Activated CD4-positive, alpha-beta T cell treated with anti-CD3 and anti-CD28 coated beads, Interleukin-2, amount 10 ng/mL, durations not matched to agents 24 days and 14 days (primary cell): Measurements from ENCODE around the gene CAMK1. TPM values are rescaled to one million over a fixed set of nuclear protein-coding genes. Genes with fewer than 3 reads are reported as not detected.

Experiments
- DNase-seq: peaks from one replicate; pipeline ENCODE4 v3.0.0; 2022
- H3K27ac Mint-ChIP-seq: one replicate; pipeline ENCODE4 v1.8.0; 2022; ENCODE audit warnings: mild to moderate bottlenecking, mixed read lengths
- H3K27me3 Mint-ChIP-seq: one replicate; pipeline ENCODE4 v1.8.0; 2022; ENCODE audit warnings: mixed read lengths
- H3K36me3 Mint-ChIP-seq: one replicate; pipeline ENCODE4 v1.8.0; 2022; ENCODE audit warnings: low read depth, mild to moderate bottlenecking, mixed read lengths
- H3K4me1 Mint-ChIP-seq: one replicate; pipeline ENCODE4 v1.8.0; 2021; ENCODE audit warnings: mixed read lengths
- H3K4me3 Mint-ChIP-seq: one replicate; pipeline ENCODE4 v1.8.0; 2022; ENCODE audit warnings: mild to moderate bottlenecking, moderate library complexity, mixed read lengths
- H3K9me3 Mint-ChIP-seq: one replicate; pipeline ENCODE4 v1.8.0; 2021; ENCODE audit warnings: mixed read lengths
- intact Hi-C: fragments of 100-400 bp; cut with micrococcal nuclease; formaldehyde crosslinking; loops from one replicate; pipeline ENCODE4 v1.15.1; 2023
- total RNA-seq: library from RNA; stranded (reverse); gene quantifications from 2 replicates; pipeline ENCODE4 v1.2.3, GENCODE V29; 2022

CAMK1 gene
- total RNA-seq, 1 donor from 2014 or later: 83.7 TPM

DNA sequence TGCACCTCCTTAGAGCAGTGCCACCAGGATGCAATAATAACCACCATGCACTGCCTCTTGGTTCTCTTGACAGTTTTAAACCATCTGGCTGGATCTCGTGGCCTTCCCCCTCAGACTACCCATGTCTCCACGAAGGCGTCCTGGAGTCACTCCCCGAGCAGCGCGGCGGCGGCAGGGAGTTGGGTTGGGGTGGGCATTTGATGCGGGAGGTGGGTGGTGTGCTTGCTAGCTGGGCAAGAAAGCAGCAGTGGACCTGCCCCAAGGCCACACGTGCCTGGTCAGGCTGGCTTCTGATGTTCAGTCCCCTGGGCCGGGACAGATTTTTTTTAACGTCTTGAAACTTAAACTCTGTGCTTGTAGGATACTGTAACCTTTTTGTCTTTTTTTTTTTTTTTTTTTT, 36.4 kb upstream of the CAMK1 start:
- DNase-seq: no peak
- H3K27me3 Mint-ChIP-seq: no peaks in the 10 kb centered on the region
- intact Hi-C loops: no loop called here
- peaks cover 70% of the 10 kb centered on the region for H3K36me3 Mint-ChIP-seq
- no peaks in the 10 kb centered on the region for H3K9me3 Mint-ChIP-seq
- no peak overlapping the region for H3K27ac Mint-ChIP-seq
- peaks cover 39% of the 10 kb centered on the region for H3K4me1 Mint-ChIP-seq
- no peak overlapping the region for H3K4me3 Mint-ChIP-seq

DNA sequence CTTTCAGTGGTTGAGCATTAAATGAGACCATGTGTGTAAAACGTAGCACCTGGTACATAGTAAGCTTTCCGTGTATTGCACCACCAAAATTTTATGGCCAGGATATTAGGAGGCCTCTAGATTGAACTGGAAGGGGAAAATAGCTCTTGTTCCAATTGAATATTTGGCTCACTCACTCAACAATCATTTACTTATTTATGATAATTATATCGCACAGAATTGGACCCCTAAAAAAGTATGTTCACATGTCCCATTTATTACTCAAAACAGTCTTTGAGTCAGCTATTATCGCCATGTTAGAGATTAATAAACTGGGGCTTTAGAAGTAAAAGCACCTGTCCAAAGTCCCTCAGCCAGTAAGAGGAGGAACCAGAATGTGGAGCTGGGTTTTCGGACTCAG, 35.2 kb upstream of the CAMK1 start:
- Mint-ChIP-seq H3K4me3 (no peak overlapping the region), H3K36me3 (peaks cover 73% of the 10 kb centered on the region), H3K27ac (no peak overlapping the region), H3K27me3 (no peaks in the 10 kb centered on the region), H3K4me1 (peaks cover 31% of the 10 kb centered on the region), H3K9me3 (no peaks in the 10 kb centered on the region)
- intact Hi-C loops: no loop called here
- DNase-seq: no peak

DNA sequence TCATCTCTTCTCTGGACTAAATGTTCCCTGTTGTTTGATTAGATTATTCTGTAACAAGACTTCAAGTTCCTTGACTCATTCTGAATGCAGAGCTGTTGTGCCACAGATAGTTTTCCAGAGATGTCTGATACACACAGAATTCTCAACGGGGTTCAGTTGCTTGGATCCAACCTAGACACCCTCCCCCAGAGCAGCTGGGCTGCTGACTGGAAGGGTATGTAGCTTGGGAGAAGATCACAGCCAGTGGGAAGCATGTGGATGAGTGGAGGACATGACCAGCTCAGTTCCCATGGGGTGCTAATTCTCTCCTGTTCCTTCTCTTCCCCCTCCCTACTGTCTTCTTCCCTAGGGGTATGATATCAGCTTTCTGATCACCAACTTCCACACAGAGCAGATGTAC, 33.7 kb upstream of the CAMK1 start:
- no peak overlapping the region for H3K27ac Mint-ChIP-seq
- H3K4me1 Mint-ChIP-seq: peaks cover 21% of the 10 kb centered on the region
- DNase-seq: no peak
- H3K9me3 Mint-ChIP-seq: no peaks in the 10 kb centered on the region
- no peaks in the 10 kb centered on the region for H3K27me3 Mint-ChIP-seq
- intact Hi-C loops: no loop called here
- H3K4me3 Mint-ChIP-seq: no peak overlapping the region
- H3K36me3 Mint-ChIP-seq: peaks cover 77% of the 10 kb centered on the region

DNA sequence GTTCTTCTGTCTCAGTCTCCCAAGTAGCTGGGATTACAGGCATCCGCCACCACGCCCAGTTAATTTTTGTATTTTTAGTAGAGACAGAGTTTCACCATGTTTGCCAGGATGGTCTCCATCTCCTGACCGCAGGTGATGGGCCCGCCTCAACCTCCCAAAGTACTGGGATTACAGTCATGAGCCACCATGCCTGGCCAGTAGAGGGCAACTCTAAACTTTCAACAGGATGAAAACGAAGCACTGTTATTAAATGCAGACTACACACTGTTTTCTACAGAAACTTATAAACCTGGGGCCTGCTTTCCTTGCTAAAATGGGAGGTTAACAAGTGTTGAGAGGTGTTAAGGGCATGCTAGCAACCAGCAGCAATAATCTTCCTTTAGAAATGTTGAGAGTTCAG, 30.8 kb upstream of the CAMK1 start:
- intact Hi-C loops: no loop called here
- peaks cover 74% of the 10 kb centered on the region for H3K36me3 Mint-ChIP-seq
- no peaks in the 10 kb centered on the region for H3K27me3 Mint-ChIP-seq
- no peak overlapping the region for H3K27ac Mint-ChIP-seq
- no peak overlapping the region for H3K4me3 Mint-ChIP-seq
- no peak for DNase-seq
- no peaks in the 10 kb centered on the region for H3K9me3 Mint-ChIP-seq
- peaks cover 15% of the 10 kb centered on the region for H3K4me1 Mint-ChIP-seq

DNA sequence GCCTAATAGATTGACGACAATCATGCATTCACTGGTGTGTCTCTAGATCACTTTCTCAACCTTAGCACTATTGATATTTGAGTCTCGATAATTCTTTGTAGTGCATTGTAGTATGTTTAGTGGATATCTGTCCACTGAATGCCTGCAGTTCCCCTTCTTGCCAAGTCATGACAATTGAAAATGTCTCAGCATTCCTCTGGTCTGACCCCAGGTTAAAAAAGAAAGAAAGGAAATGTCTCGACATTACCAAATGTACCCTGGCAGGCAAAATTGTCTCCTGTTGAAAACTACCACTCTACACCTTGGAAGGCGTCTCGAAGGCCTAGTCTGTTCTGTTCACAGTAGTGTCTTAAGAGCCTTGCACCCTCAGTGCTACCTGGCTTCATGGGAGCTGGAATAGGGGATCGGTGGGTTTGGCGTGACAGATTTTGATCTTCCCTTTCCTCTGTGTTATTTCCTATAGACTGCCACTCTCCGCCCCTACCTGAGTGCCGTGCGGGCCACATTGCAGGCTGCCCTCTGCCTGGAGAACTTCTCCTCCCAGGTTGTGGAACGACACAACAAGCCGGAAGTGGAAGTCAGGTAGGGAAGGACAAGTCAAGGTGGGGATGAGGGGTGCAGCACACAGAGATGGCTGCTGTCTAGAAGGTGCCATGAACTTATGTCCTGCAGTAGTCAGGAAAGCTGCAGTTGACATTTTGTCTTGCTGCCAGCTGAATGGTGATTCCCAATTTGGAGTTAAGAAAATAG, 27.6 kb upstream of the CAMK1 start:
- DNase-seq: no peak
- no peaks in the 10 kb centered on the region for H3K27me3 Mint-ChIP-seq
- no peak overlapping the region for H3K27ac Mint-ChIP-seq

DNA sequence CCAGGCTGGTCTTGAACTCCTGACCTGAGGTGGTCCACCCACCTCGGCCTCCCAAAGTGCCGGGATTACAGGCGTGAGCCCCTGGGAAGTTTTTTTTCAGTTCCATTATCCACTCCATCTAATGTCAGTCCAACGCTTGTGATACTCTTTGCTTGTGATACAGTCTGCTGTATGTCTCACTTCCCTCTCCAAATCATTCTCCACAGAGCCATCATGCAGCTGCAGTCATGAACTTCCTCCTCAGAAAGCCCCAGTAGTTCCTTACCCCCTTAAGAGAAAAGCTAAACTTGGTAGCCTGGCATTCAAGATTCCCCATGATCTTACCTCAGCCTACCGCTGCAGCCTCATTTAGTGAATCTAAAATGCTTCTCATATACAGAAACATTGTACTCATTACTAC, 25.5 kb upstream of the CAMK1 start:
- Mint-ChIP-seq H3K27ac (peak overlapping the region; percentile 27), H3K36me3 (peaks cover 59% of the 10 kb centered on the region), H3K4me3 (peak overlapping the region; percentile 57), H3K4me1 (peaks cover 41% of the 10 kb centered on the region), H3K27me3 (no peaks in the 10 kb centered on the region), H3K9me3 (no peaks in the 10 kb centered on the region)
- DNase-seq: no peak
- intact Hi-C loops: no loop called here

More for the DNA sequence above, 27.6 kb upstream of the CAMK1 start:
- H3K4me3 Mint-ChIP-seq: no peak overlapping the region
- intact Hi-C loops: no loop called here
- H3K4me1 Mint-ChIP-seq: peaks cover 23% of the 10 kb centered on the region
- no peaks in the 10 kb centered on the region for H3K9me3 Mint-ChIP-seq
- H3K36me3 Mint-ChIP-seq: peaks cover 62% of the 10 kb centered on the region

DNA sequence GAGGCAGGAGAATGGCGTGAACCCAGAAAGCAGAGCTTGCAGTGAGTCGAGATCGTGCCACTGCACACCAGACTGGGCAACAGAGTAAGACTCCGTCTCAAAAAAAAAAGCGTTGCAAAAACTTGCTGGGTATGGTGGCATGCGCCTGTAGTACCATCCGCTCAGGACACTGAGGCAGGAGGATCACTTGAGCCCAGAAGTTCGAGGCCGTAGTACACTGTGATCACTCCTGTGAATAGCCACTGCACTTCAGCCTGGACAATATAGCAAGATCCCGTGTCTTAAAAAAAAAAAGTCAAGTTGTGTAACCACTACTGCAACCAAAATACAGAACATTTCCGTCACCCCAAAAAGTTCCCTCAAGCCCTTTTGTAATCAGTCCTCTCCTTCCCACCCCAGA, 24.7 kb upstream of the CAMK1 start:
- Mint-ChIP-seq H3K36me3 (peaks cover 59% of the 10 kb centered on the region), H3K4me3 (peak overlapping the region; percentile 94), H3K27ac (peak overlapping the region; percentile 100), H3K27me3 (no peaks in the 10 kb centered on the region), H3K9me3 (no peaks in the 10 kb centered on the region), H3K4me1 (peaks cover 43% of the 10 kb centered on the region)
- intact Hi-C loops: no loop called here
- DNase-seq: no peak

DNA sequence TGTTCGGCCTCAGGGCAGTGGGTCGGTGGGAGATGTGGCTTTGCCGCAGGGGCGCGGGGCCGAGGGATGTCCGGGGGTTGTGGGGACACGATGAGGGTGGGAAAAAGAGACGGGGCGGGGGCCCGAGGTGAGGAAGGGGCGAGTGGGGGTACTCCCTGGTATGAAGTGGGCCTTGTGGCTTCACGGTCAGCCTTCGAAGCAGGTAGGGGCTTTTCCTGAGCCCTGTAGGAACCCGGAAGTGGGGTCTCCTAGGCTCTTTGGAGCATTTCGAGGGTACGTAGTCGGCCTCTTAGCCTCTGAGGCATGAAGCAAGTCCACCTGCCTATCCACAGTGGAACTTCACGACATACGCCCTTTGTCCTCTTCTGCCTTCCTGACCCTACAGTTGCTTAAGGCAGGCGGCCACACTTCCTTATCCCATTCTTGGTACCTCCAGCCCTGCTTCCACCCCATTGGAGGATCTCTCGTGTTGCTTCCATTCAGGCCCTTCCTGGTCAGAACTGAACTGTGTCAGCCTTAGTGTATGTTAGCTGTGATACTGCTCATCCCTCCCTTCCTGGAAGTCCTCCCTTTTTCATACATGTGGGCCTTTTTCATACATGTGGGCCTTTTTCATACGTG, 23.5 kb upstream of the CAMK1 start:
- Mint-ChIP-seq H3K9me3 (no peaks in the 10 kb centered on the region), H3K36me3 (peaks cover 58% of the 10 kb centered on the region), H3K27me3 (no peaks in the 10 kb centered on the region), H3K27ac (peak overlapping the region; percentile 100), H3K4me1 (peaks cover 47% of the 10 kb centered on the region), H3K4me3 (peak overlapping the region; percentile 94)
- intact Hi-C loops: loop anchor here (1.0 to 2.0 kb wide), 5 partner anchors 15 to 322 kb away; partner anchors contain the start of genes BRK1, CAMK1, CRELD1 and JAGN1
- DNase-seq: peak; percentile 81

DNA sequence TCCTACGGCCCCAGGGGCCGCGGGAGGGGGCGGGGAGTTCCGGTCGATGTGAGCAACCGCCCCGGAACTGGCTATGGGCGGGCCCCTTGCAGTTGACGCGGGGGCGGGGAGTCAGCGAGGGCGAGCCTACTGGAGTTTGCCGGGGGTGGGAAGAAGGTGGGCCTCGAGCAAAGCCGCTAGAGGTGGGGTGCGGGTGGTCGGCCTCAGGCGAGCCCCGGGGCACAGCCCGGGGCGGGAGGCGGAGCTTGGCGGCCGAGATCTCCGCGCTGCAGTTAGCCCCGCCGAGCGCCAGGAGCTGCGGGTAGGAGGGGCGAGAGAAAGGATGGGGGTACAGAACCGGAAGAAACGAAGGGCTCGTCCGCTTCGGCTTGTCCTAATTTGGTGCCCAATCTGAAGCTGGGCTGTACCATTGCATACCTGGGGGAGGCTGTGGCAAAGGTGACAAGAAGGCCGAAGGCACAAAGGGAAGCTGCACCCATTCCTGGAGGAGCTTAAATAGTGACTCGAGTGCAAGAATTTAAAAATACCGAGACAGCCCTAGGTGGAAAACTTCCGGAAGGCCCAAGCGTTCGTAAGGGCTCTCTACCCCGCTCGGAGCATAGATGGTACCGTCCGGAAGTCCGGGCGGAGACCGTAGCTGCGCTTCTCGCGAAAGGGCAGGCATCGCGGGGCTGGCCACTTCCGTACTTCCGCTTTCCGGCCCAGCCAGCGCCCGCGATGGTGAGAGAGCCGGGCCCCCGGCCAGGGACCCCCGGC, 22.8 kb upstream of the CAMK1 start, which contains the start of the genes ARPC4 and TADA3:
Gene ARPC4, plus strand, starts transcription at position 678 of the 756 bp plus-strand sequence. Its CDS starts 40 bp downstream, at position 718.
Gene TADA3, minus strand, starts transcription at position 69 of the 756 bp plus-strand sequence. CDS start 1,007 bp downstream, outside the sequence.
- peaks cover 47% of the 10 kb centered on the region for H3K4me1 Mint-ChIP-seq
- H3K36me3 Mint-ChIP-seq: peaks cover 54% of the 10 kb centered on the region
- H3K4me3 Mint-ChIP-seq: peak within 1 kb of the TSS; percentile 94
- peak within 1 kb of the TSS; percentile 100 for H3K27ac Mint-ChIP-seq
- peak; percentile 98 for DNase-seq
- intact Hi-C loops: loop anchor here (1.0 to 2.0 kb wide), 10 partner anchors 14 to 322 kb away; partner anchors contain the start of genes BRK1, BRPF1, CAMK1 and CRELD1
- no peaks in the 10 kb centered on the region for H3K9me3 Mint-ChIP-seq
- no peaks in the 10 kb centered on the region for H3K27me3 Mint-ChIP-seq

DNA sequence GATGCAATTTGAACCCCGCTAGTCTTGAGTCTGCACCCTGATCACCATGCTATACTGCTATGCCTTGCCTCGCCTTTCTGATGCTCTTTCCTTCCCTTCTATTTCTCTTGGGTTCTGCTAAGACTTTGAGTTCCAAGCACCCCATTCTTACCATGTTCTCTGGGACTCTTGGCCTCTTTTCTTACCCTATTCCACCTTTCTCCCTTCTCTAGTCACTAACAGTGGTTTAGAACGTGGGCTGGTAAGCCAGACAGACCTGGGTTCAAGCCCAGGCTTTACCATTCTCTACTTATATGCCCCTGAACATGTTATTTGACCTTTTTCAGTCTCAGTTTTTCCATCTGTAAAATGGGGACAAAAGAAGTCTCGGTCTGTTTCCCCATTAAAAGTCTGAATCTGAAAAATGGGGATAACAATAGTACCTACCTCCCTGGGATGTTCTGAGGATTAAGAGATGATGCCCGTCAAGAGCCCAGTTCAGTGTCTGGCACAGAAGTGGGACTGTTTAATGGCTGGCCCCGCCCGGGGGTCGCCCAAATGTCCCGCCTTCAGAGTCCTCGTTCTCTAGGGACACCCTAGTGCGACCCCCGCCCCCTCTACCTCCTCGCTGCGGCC, 22.1 kb upstream of the CAMK1 start:
- Mint-ChIP-seq H3K4me1 (peaks cover 50% of the 10 kb centered on the region), H3K4me3 (peak overlapping the region; percentile 94), H3K9me3 (no peaks in the 10 kb centered on the region), H3K27me3 (no peaks in the 10 kb centered on the region), H3K27ac (peak overlapping the region; percentile 100), H3K36me3 (peaks cover 53% of the 10 kb centered on the region)
- intact Hi-C loops: loop anchor here (1.0 to 2.0 kb wide), 8 partner anchors 14 to 323 kb away; partner anchors contain the start of genes BRK1, BRPF1, CRELD1 and JAGN1
- DNase-seq: peak; percentile 63

DNA sequence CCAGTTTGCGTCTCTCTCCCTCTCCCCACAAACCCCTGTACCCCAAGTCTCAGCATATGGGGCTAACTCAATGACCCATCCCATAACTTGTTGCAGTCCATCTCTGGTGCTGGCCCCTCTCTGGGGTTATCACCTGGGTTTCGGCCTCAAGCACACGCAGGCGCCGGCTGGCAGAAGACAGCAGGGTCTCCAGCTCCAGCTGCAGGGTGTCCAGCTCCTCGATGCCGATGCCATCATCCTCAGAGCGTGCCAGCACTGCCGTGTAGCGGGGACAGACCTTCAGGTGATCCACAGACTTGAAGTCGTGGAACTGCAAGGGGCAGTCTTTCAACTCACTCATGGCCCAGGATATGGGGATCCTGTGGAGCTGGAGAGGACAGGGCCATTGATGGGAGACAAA, 21.4 kb upstream of the CAMK1 start:
- DNase-seq: no peak
- peak overlapping the region; percentile 94 for H3K4me3 Mint-ChIP-seq
- H3K27ac Mint-ChIP-seq: no peak overlapping the region
- H3K27me3 Mint-ChIP-seq: no peaks in the 10 kb centered on the region
- intact Hi-C loops: no loop called here
- H3K36me3 Mint-ChIP-seq: peaks cover 59% of the 10 kb centered on the region
- H3K9me3 Mint-ChIP-seq: no peaks in the 10 kb centered on the region
- peaks cover 55% of the 10 kb centered on the region for H3K4me1 Mint-ChIP-seq

DNA sequence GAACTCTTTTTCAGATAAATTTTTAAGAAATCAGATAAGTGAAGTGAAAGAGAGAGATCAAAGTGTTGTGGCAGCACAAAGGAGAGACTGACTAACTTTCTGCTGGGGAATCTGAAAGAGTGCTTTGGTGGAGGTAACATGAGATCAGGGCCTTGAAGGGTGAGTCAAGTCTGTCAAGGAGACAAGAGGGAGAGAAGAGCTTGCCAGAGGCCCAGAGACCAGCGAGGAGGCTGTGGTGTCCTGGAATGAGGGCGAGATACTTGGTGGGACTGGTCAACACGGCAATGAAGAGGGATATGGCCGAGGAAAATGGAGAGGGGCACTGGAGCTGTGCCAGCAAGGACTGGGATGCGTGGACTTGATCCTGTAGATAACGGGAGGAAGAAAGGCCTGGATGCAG, 18.0 kb upstream of the CAMK1 start:
- Mint-ChIP-seq H3K36me3 (peaks cover 62% of the 10 kb centered on the region), H3K9me3 (no peaks in the 10 kb centered on the region), H3K4me1 (peaks cover 49% of the 10 kb centered on the region), H3K4me3 (peak overlapping the region; percentile 62), H3K27me3 (no peaks in the 10 kb centered on the region), H3K27ac (peak overlapping the region; percentile 85)
- peak; percentile 67 for DNase-seq
- intact Hi-C loops: loop anchor here (1.0 kb wide), 1 partner anchor 9 kb away; no protein-coding TSS in a partner anchor
